CD4-positive, alpha-beta T cell treated with Interleukin-1 beta for 1 hour (primary cell): Measurements from ENCODE around the gene BSCL2.
A peak's percentile ranks its signal among the peaks of the same experiment; 100 is the strongest.
"Not testable (repeated sequence)": the region's sequence is repeated elsewhere in the genome, so short reads cannot be mapped to it uniquely, and the experiment has no call there.

Source experiments
- DNase-seq, 2 donors: peaks; one replicate each; pipeline ENCODE4 v3.0.0-alpha.2; 2020 to 2022

BSCL2 gene

GRCh38 chr11:62707277-62707861, at the start of gene BSCL2, which contains the start of gene GNG3:
BSCL2 (minus strand) TSS chr11:62707424; CDS start chr11:62707195, 229 bp downstream.
GNG3 (plus strand) TSS chr11:62707676; CDS start chr11:62708296, 620 bp downstream.
- no peak for DNase-seq

GRCh38 chr11:62755086-62755615, 47.9 kb upstream of the BSCL2 start:
- DNase-seq, result no peak

- DNase-seq, result peak; percentile 99
Observed at GRCh38 chr11:62753736-62754603, 46.7 kb upstream of the BSCL2 start, which contains the start of gene ZBTB3. ZBTB3 (minus strand) TSS chr11:62754160; CDS start chr11:62753664, 496 bp downstream.

GRCh38 chr11:62752994-62753735, 45.9 kb upstream of the BSCL2 start:
- no peak for DNase-seq

GRCh38 chr11:62752177-62752785, 45.1 kb upstream of the BSCL2 start:
- DNase-seq, result no peak

- DNase-seq, result not testable (repeated sequence)
Observed at GRCh38 chr11:62749931-62750330, 42.7 kb upstream of the BSCL2 start.

GRCh38 chr11:62747475-62748160, 40.4 kb upstream of the BSCL2 start:
- DNase-seq, result no peak

- no peak for DNase-seq
Observed at GRCh38 chr11:62737196-62737595, 30.0 kb upstream of the BSCL2 start.

GRCh38 chr11:62732830-62733229, 25.6 kb upstream of the BSCL2 start:
- DNase-seq, result no peak

GRCh38 chr11:62730076-62730475, 22.9 kb upstream of the BSCL2 start:
- DNase-seq, result not testable (repeated sequence)

GRCh38 chr11:62728171-62728988, 21.2 kb upstream of the BSCL2 start, which contains the start of gene TTC9C:
TTC9C (plus strand) TSS chr11:62728486; CDS start chr11:62728849, 363 bp downstream.
- DNase-seq, result peak; percentile 81 to 83

GRCh38 chr11:62727872-62728170, 20.6 kb upstream of the BSCL2 start:
- DNase-seq, result peak; percentile 92 to 96

GRCh38 chr11:62727165-62727871, 20.1 kb upstream of the BSCL2 start, which contains the start of gene HNRNPUL2:
HNRNPUL2 (minus strand) TSS chr11:62727457; CDS start chr11:62727156, 301 bp downstream.
- peak; percentile 99 for DNase-seq

GRCh38 chr11:62726915-62727164, 19.6 kb upstream of the BSCL2 start:
- DNase-seq, result no peak

- DNase-seq, result no peak
Observed at GRCh38 chr11:62726156-62726914, 19.1 kb upstream of the BSCL2 start.

- no peak for DNase-seq
Observed at GRCh38 chr11:62725646-62726045, 18.4 kb upstream of the BSCL2 start.

- DNase-seq, result no peak
Observed at GRCh38 chr11:62724171-62724570, 16.9 kb upstream of the BSCL2 start.

- no peak for DNase-seq
Observed at GRCh38 chr11:62721994-62722393, 14.8 kb upstream of the BSCL2 start.

GRCh38 chr11:62719302-62719978, 12.2 kb upstream of the BSCL2 start:
- DNase-seq, result no peak
